OCI-LY7 (cell line): Measurements from ENCODE around the gene WNK2.

Experiments used
- EZH2phosphoT487 ChIP-seq: fragments of 200-600 bp; sonication (generic); IDR thresholded peaks from 2 replicates; pipeline ENCODE4 v1.6.1; 2018; ENCODE audit warnings: low read depth, borderline replicate concordance, mild to moderate bottlenecking, mixed run types, antibody characterized with exemption, low read length, moderate library complexity, mixed read lengths
- TF ChIP-seq, protein P1 (sequence below): fragments of 200-600 bp; sonication (generic); conservative IDR thresholded peaks from 2 replicates; pipeline ENCODE4 v1.5.1; 2014; ENCODE audit warnings: mild to moderate bottlenecking, antibody characterized with exemption, low read length, moderate library complexity, mixed read lengths

DNA sequence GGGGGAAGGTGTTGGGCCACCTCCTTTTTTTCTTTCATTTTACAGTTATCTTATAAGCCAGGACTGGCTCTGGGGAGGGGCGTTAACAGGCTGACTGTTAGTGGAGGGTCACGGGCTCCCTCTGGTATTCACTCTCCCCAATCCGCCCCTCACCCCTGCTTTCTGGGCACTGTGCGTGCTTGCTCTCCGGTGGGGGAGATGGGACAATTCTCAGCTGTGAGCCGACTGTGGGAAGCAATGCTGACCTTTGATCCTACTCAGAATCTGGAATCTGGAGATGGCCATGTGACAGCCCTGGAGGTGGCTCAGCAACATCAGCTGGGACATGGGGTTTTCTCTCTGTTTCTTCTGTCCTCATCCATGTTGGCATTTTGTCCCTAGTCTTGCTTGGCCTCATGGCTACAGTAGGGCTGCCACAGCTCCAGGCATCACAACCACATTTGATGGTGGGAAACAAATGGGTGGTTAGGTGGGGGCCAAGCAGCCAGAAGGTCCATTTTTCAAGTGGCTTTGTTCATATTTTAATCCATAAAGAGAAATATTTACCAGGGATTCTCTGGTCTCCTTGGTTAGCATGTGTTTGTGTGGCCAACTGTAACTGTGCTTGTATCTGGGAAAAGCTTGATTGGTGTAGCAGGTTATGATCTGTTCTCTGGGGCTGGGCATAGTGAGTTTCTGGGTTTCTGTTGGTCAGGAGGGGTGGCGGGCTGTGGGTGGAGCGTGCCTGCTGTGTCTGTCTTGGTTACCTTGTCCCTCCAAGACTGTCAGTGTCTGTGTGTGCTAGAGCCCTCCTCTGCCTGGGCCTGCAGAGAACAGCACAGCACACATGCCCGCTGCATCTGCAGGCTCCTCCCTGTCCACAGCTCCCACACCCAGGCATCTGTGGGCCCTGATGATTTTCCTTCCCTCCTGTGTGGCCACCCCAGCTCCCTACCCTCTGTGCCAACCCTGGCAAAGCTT lies 12.4 kb downstream of the WNK2 start:
- TF ChIP-seq, protein P1, sequence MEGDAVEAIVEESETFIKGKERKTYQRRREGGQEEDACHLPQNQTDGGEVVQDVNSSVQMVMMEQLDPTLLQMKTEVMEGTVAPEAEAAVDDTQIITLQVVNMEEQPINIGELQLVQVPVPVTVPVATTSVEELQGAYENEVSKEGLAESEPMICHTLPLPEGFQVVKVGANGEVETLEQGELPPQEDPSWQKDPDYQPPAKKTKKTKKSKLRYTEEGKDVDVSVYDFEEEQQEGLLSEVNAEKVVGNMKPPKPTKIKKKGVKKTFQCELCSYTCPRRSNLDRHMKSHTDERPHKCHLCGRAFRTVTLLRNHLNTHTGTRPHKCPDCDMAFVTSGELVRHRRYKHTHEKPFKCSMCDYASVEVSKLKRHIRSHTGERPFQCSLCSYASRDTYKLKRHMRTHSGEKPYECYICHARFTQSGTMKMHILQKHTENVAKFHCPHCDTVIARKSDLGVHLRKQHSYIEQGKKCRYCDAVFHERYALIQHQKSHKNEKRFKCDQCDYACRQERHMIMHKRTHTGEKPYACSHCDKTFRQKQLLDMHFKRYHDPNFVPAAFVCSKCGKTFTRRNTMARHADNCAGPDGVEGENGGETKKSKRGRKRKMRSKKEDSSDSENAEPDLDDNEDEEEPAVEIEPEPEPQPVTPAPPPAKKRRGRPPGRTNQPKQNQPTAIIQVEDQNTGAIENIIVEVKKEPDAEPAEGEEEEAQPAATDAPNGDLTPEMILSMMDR, result no peak
- TF ChIP-seq EZH2phosphoT487, result no peak
